ENCODE measurements around the gene MAD1L1.

MAD1L1 gene

DNA sequence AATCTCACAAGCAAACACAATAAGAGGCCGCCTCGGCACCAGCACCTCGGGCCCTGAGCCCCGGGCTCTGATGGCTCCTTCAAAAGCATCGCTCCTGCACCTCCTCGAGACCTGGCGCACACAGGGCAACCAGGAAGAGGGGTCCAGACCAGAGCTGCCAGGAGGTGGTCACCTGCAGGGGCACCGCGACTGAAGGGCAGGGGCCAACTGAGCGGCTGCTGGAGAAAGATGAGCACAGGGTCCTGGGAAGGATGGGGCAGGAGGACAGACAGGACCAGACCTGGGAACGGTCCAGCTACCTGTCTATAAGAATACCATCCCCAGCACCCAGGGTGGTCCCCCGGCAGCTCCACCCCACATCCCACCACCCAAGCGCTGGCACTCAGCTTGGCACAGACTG, 20.8 kb downstream of the MAD1L1 start:
- DNase-seq, result no peak

DNA sequence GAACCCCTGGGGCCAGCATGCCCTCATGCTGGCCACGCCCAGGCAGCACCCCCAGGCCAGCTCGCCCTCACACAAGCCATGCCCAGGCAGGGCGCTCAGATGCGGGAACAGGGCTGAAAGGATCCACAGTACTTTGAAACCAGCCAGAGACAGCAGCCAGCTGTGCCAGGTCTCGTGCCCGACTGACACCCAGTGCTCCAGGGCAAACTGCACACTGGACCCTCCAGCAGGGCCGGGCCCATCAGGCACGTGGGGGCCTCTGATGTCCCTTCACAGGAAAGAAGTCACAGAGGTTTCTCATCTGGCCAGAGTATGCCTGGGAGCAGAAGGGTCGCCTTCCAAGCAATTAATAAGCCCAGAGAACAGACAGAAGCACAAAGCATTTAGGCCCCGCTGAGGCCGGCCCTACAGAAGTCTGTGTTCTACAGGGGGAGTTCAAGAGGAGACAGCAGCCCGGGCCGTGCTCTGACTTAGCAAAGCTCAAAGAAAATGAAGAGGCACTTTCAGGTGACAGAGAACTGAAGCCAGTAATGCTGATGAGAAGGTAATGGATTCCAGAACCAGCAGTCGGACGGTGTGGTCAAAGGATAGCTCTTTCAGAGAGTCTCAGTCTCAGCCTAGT, 21.4 kb downstream of the MAD1L1 start:
- no peaks in the 10 kb centered on the region for H3K9me3 ChIP-seq (ENCODE audit: insufficient read depth, low read length, severe bottlenecking)
- H4K20me1 ChIP-seq (ENCODE audit: insufficient read depth, low read length), result peaks cover 20% of the 10 kb centered on the region
- H3K4me3 ChIP-seq (ENCODE audit: low read depth in 1 of 2, low read length in 2 of 2), result no peak overlapping the region
- no peak for TF ChIP-seq EZH2 (IDR thresholded peaks at IDR 0.05; ENCODE audit: borderline replicate concordance, low read depth, low read length, severe bottlenecking)
- TF ChIP-seq, protein P1, sequence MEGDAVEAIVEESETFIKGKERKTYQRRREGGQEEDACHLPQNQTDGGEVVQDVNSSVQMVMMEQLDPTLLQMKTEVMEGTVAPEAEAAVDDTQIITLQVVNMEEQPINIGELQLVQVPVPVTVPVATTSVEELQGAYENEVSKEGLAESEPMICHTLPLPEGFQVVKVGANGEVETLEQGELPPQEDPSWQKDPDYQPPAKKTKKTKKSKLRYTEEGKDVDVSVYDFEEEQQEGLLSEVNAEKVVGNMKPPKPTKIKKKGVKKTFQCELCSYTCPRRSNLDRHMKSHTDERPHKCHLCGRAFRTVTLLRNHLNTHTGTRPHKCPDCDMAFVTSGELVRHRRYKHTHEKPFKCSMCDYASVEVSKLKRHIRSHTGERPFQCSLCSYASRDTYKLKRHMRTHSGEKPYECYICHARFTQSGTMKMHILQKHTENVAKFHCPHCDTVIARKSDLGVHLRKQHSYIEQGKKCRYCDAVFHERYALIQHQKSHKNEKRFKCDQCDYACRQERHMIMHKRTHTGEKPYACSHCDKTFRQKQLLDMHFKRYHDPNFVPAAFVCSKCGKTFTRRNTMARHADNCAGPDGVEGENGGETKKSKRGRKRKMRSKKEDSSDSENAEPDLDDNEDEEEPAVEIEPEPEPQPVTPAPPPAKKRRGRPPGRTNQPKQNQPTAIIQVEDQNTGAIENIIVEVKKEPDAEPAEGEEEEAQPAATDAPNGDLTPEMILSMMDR (IDR thresholded peaks at IDR 0.05; ENCODE audit: borderline replicate concordance, extremely low read depth, low read length, poor library complexity, severe bottlenecking), result no peak
- DNase-seq (no peak), ATAC-seq (ENCODE audit: insufficient read depth, low read depth) (no peak)
- H2AFZ ChIP-seq (ENCODE audit: low read depth, low read length), result no peak overlapping the region
- no peak overlapping the region for H3K27ac ChIP-seq (ENCODE audit: low read length)
- H3K79me2 ChIP-seq (ENCODE audit: insufficient read depth, low read length), result no peaks in the 10 kb centered on the region; the same call in 1 of the 2 replicates
- no peak overlapping the region for H3K9ac ChIP-seq (ENCODE audit: low read depth, low read length)
- H3K27me3 ChIP-seq (ENCODE audit: insufficient read depth, low read length, poor library complexity), result no peaks in the 10 kb centered on the region
- no peaks in the 10 kb centered on the region for H3K4me1 ChIP-seq (ENCODE audit: insufficient read depth, low read length)
- H3K36me3 ChIP-seq (ENCODE audit: insufficient read depth, low read length), result peaks cover 89% of the 10 kb centered on the region
- H3K4me2 ChIP-seq (ENCODE audit: insufficient read depth, low read length), result no peak overlapping the region

More for the DNA sequence above, 20.8 kb downstream of the MAD1L1 start:
- Histone ChIP-seq H3K4me3 (ENCODE audit: low read depth in 1 of 2, low read length in 2 of 2) (no peak overlapping the region), H2AFZ (ENCODE audit: low read depth, low read length) (no peak overlapping the region), H3K4me2 (ENCODE audit: insufficient read depth, low read length) (no peak overlapping the region), H3K27me3 (ENCODE audit: insufficient read depth, low read length, poor library complexity) (no peaks in the 10 kb centered on the region), H3K9me3 (ENCODE audit: insufficient read depth, low read length, severe bottlenecking) (no peaks in the 10 kb centered on the region), H3K27ac (ENCODE audit: low read length) (no peak overlapping the region), H4K20me1 (ENCODE audit: insufficient read depth, low read length) (peaks cover 22% of the 10 kb centered on the region), H3K4me1 (ENCODE audit: insufficient read depth, low read length) (no peaks in the 10 kb centered on the region), H3K36me3 (ENCODE audit: insufficient read depth, low read length) (peaks cover 93% of the 10 kb centered on the region), H3K9ac (ENCODE audit: low read depth, low read length) (no peak overlapping the region), H3K79me2 (ENCODE audit: insufficient read depth, low read length) (no peaks in the 10 kb centered on the region; the same call in 1 of the 2 replicates)
- TF ChIP-seq, protein P1 (IDR thresholded peaks at IDR 0.05; ENCODE audit: borderline replicate concordance, extremely low read depth, low read length, poor library complexity, severe bottlenecking), result no peak
- TF ChIP-seq EZH2 (IDR thresholded peaks at IDR 0.05; ENCODE audit: borderline replicate concordance, low read depth, low read length, severe bottlenecking), result no peak
- no peak for ATAC-seq (ENCODE audit: insufficient read depth, low read depth)

DNA sequence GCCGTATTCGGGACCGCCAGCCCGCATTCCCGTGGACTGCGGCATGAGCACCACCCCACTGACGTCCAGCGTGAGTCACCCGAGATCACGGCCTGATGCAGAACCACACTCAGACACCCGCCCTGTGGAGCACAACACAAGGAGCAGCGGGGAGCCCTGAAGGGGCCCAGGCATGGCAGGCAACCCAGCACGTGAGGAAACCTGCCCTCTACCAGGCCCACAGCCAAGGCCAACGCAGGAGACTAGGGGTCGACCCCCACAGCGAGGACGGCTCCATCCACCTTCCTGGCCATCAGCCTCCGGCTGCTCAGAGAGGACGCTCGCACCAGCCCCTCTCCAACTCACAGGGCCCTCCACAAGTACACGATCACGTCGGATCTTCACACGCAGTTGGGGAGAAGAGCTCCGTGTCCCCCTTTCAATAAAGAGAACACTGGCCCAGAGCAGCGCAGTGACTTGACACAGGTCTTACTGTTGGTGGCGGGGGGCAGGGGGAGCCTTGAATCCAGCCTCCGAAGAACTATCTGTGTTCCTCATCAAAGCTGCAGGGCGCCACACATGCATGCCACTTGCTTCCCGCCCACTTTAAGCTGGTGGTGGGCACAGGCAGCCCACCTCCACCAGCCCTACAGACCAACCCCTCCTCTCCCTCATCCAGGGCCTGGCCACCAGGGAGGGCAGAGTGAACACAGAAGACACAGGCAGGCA, 22.0 kb downstream of the MAD1L1 start:
- Histone ChIP-seq H3K27ac (ENCODE audit: low read length) (no peak overlapping the region), H3K4me3 (ENCODE audit: low read depth in 1 of 2, low read length in 2 of 2) (no peak overlapping the region), H3K9me3 (ENCODE audit: insufficient read depth, low read length, severe bottlenecking) (no peaks in the 10 kb centered on the region), H3K4me1 (ENCODE audit: insufficient read depth, low read length) (no peaks in the 10 kb centered on the region), H3K9ac (ENCODE audit: low read depth, low read length) (no peak overlapping the region), H3K27me3 (ENCODE audit: insufficient read depth, low read length, poor library complexity) (no peaks in the 10 kb centered on the region), H3K4me2 (ENCODE audit: insufficient read depth, low read length) (no peak overlapping the region), H3K36me3 (ENCODE audit: insufficient read depth, low read length) (peaks cover 83% of the 10 kb centered on the region), H3K79me2 (ENCODE audit: insufficient read depth, low read length) (no peaks in the 10 kb centered on the region; the same call in 1 of the 2 replicates), H4K20me1 (ENCODE audit: insufficient read depth, low read length) (peaks cover 20% of the 10 kb centered on the region), H2AFZ (ENCODE audit: low read depth, low read length) (no peak overlapping the region)
- TF ChIP-seq EZH2 (IDR thresholded peaks at IDR 0.05; ENCODE audit: borderline replicate concordance, low read depth, low read length, severe bottlenecking), result no peak
- TF ChIP-seq, protein P1 (IDR thresholded peaks at IDR 0.05; ENCODE audit: borderline replicate concordance, extremely low read depth, low read length, poor library complexity, severe bottlenecking), result no peak
- DNase-seq, result no peak
- ATAC-seq (ENCODE audit: insufficient read depth, low read depth), result no peak

Data from DND-41 (cell line).